ENCODE measurements around the gene ANO9. TPM values are rescaled to one million over a fixed set of nuclear protein-coding genes. Genes with fewer than 3 reads are reported as not detected.

The ANO9 gene
- total RNA-seq, 1 donor from 2014 or later, result 1.3 TPM

- peaks cover 2% of the 10 kb centered on the region for H3K27me3 Mint-ChIP-seq (ENCODE audit: insufficient read depth, low read depth)
- H3K4me1 Mint-ChIP-seq, result no peaks in the 10 kb centered on the region
- no peaks in the 10 kb centered on the region for H3K36me3 Mint-ChIP-seq
- Histone ChIP-seq H4K20me1 (ENCODE audit: low read depth) (no peaks in the 10 kb centered on the region), H3K4me1 (peaks cover 10% of the 10 kb centered on the region), H3K36me3 (no peaks in the 10 kb centered on the region), H3K4me2 (peak overlapping the region; percentile 35), H2AFZ (replicated peaks) (peak overlapping the region; percentile 91), H3K79me2 (ENCODE audit: low read depth) (no peaks in the 10 kb centered on the region), H3F3A (ENCODE audit: low read depth) (no peaks in the 10 kb centered on the region), H3K9ac (no peak overlapping the region), H3K9me3 (ENCODE audit: low read depth) (no peaks in the 10 kb centered on the region), H3K4me3 (no peak overlapping the region), H3K27ac (no peak overlapping the region), H3K27me3 (no peaks in the 10 kb centered on the region)
- DNase-seq (ENCODE audit: low spot score), result no peak
- no peaks in the 10 kb centered on the region for H3K9me3 Mint-ChIP-seq
- TF ChIP-seq EZH2phosphoT487 (IDR thresholded peaks at IDR 0.05), result no peak
- no peak overlapping the region for H3K4me3 Mint-ChIP-seq
- no peak overlapping the region for H3K27ac Mint-ChIP-seq
Observed at GRCh38 chr11:393219-394033, 48.4 kb downstream of the ANO9 start.

GRCh38 chr11:392102-392777 lies 49.6 kb downstream of the ANO9 start:
- no peaks in the 10 kb centered on the region for H3F3A ChIP-seq (ENCODE audit: low read depth)
- H3K4me2 ChIP-seq, result no peak overlapping the region
- Mint-ChIP-seq H3K9me3 (no peaks in the 10 kb centered on the region), H3K4me1 (no peaks in the 10 kb centered on the region), H3K27me3 (ENCODE audit: insufficient read depth, low read depth) (peaks cover 8% of the 10 kb centered on the region), H3K36me3 (no peaks in the 10 kb centered on the region), H3K27ac (no peak overlapping the region), H3K4me3 (no peak overlapping the region)
- H3K9ac ChIP-seq, result no peak overlapping the region
- H3K9me3 ChIP-seq (ENCODE audit: low read depth), result no peaks in the 10 kb centered on the region
- TF ChIP-seq EZH2 (IDR thresholded peaks at IDR 0.05) (no peak), EZH2phosphoT487 (IDR thresholded peaks at IDR 0.05) (no peak), CTCF (IDR thresholded peaks at IDR 0.05) (no peak)
- H3K4me3 ChIP-seq, result no peak overlapping the region
- H3K27ac ChIP-seq, result no peak overlapping the region
- DNase-seq (ENCODE audit: low spot score), result no peak
- no peaks in the 10 kb centered on the region for H3K27me3 ChIP-seq
- no peaks in the 10 kb centered on the region for H4K20me1 ChIP-seq (ENCODE audit: low read depth)
- H3K79me2 ChIP-seq (ENCODE audit: low read depth), result no peaks in the 10 kb centered on the region
- H3K4me1 ChIP-seq, result peaks cover 10% of the 10 kb centered on the region
- no peak overlapping the region for H2AFZ ChIP-seq (replicated peaks)
- no peaks in the 10 kb centered on the region for H3K36me3 ChIP-seq

GRCh38 chr11:391117-392017 lies 50.4 kb downstream of the ANO9 start:
- H3K4me1 ChIP-seq, result peaks cover 10% of the 10 kb centered on the region
- H3K4me1 Mint-ChIP-seq, result no peaks in the 10 kb centered on the region

More at GRCh38 chr11:391117-392017, 50.4 kb downstream of the ANO9 start:
- Histone ChIP-seq H3K4me3 (no peak overlapping the region), H3K27ac (no peak overlapping the region), H3K27me3 (no peaks in the 10 kb centered on the region), H3K9ac (no peak overlapping the region), H4K20me1 (ENCODE audit: low read depth) (no peaks in the 10 kb centered on the region), H3K4me2 (no peak overlapping the region), H3K36me3 (no peaks in the 10 kb centered on the region), H3K79me2 (ENCODE audit: low read depth) (no peaks in the 10 kb centered on the region), H2AFZ (replicated peaks) (no peak overlapping the region), H3K9me3 (ENCODE audit: low read depth) (no peaks in the 10 kb centered on the region), H3F3A (ENCODE audit: low read depth) (no peaks in the 10 kb centered on the region)
- H3K4me3 Mint-ChIP-seq, result no peak overlapping the region
- no peaks in the 10 kb centered on the region for H3K36me3 Mint-ChIP-seq
- no peaks in the 10 kb centered on the region for H3K9me3 Mint-ChIP-seq
- TF ChIP-seq EZH2phosphoT487 (IDR thresholded peaks at IDR 0.05) (no peak), CTCF (IDR thresholded peaks at IDR 0.05) (no peak), EZH2 (IDR thresholded peaks at IDR 0.05) (no peak)
- H3K27me3 Mint-ChIP-seq (ENCODE audit: insufficient read depth, low read depth), result peaks cover 8% of the 10 kb centered on the region
- no peak for DNase-seq (ENCODE audit: low spot score)
- no peak overlapping the region for H3K27ac Mint-ChIP-seq
